ENCODE results near the gene HOPX. TPM values are rescaled to one million over a fixed set of nuclear protein-coding genes. Genes with fewer than 3 reads are reported as not detected.
"Not testable (repeated sequence)": the region's sequence is repeated elsewhere in the genome, so short reads cannot be mapped to it uniquely, and the experiment has no call there.

Gene HOPX
- total RNA-seq, 1 donor from 2014 or later: 64.8 TPM

DNA sequence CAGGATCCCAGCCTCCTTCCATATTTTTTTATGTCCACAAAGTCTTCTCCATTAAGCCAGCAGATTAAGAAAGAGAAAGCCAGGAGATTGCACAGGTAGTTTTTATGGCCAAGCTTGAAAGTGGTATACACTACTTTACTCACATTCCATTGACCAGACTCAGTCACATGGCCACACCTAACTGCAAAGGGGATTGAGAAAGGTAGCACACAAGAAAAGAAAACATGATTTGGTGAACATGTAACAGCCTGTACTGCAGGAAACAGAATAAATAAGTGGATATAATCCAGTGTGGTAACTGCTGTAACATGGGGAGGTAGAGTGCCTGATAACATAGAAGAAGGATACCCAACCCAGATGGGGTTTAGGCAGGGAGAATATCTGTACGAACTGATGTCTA is 43.9 kb downstream of the HOPX start:
- DNase-seq: no peak
- intact Hi-C loops (cut with micrococcal nuclease): no loop called here
- ATAC-seq: no peak

GRCh38 chr4:56634954-56635353 is 46.1 kb downstream of the HOPX start:
- ATAC-seq; DNase-seq; intact Hi-C loops (cut with micrococcal nuclease): not testable (repeated sequence)

DNA sequence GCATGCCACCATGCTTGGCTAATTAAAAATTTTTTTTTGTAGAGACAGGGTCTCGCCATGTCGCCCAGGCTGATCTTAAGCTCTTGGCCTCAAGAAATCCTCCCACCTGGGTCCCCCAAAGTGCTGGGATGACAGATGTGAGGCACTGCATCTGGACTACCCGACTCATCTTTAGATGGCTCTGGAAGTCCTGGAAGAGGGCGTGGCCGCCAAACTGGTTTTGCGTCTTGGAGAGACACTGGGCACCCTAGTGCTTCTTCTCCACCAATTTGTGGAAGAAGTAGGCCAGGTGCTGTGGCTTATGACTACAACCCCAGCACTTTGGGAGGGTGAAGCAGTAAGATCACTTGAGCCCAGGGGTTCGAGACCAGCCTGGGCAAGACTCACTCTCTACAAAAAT is 47.6 kb downstream of the HOPX start:
- intact Hi-C loops (cut with micrococcal nuclease): no loop called here
- ATAC-seq (no peak), DNase-seq (no peak)

GRCh38 chr4:56630876-56631666 is 50.0 kb downstream of the HOPX start:
- ATAC-seq: no peak
- intact Hi-C loops (cut with micrococcal nuclease): no loop called here
- no peak for DNase-seq

- intact Hi-C loops (cut with micrococcal nuclease): no loop called here
- DNase-seq (no peak), ATAC-seq (no peak)
These were observed 52.5 kb downstream of the HOPX start for GRCh38 chr4:56628592-56628991.

DNA sequence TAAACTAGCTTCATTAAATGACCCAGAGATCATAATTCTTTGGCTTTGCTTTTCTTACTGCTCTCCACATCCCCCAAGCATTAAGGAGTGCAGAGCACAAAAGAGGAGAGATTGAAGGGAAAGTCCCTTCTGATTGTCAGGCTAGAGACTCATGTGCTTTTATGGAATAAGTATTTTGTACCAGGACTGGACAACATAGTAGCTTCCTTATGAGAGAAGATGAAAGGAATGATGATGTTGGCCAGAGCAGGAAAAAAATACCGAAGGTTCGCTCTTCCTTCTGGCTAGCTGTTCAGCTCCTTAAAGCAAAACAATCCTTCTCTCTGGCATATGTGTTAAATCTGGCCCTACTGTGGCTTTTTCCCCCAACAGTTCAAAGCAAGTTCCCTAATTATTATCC is 53.1 kb downstream of the HOPX start:
- intact Hi-C loops (cut with micrococcal nuclease): no loop called here
- DNase-seq (no peak), ATAC-seq (no peak)

GRCh38 chr4:56627375-56627774 is 53.7 kb downstream of the HOPX start:
- intact Hi-C loops (cut with micrococcal nuclease): no loop called here
- ATAC-seq (no peak), DNase-seq (no peak)

DNA sequence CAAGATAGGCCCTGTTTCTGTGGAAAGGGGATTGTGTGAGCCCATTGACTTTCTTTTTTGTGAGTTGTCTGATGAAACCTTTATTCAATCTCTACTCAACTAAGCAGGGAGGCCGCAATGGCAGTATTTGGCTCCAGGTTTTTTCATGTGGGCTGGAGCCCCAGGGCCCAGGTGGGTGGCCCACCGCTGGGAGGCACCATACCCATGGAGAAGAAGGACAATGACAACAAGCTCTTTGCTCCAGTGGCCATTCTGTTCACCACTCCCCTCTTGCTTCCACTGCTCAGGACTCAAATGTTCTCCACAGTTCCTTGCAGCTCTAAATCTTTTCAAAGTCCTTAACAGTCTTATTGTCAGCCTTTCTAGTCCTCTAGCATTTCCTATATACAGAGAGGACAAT is 54.1 kb downstream of the HOPX start:
- intact Hi-C loops (cut with micrococcal nuclease): no loop called here
- DNase-seq (no peak), ATAC-seq (no peak)

DNA sequence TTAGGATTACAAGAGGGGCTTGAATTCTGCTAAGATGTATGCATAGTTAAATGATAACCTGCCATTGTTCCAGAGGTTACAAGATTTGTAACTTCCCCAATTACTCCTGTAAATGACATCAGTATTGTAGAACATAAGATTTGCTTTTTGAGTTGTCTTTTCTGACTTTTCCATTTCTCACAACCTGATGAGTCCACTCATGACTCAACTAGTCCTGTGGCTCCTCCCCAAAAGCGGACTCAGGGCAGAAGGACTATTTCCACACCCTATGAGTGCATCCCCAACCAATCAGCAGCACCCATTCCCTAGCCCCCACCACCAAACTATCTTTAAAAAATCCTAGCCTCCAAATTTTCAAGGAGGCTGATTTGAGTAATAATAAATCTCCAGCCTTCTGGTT is 54.7 kb downstream of the HOPX start:
- DNase-seq (no peak), ATAC-seq (no peak)
- intact Hi-C loops (cut with micrococcal nuclease): no loop called here

DNA sequence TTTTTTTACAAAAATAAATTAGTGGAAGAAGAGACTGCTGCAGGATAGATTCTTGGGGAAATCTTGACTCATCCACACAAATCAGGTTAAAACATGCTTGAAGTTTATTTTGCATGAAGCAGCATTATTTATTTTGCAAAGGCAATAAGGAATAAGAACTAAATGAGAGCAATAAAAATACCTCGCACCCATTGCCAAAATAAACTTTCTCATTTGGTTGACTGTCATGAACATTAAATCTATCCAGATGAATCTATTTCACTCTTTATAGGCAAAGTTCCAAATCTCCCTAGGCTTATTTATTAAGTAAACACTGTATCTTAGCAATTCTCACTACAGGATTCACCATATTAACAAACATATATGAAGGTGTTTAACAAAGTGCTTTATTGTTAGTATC is 58.9 kb downstream of the HOPX start:
- DNase-seq (no peak), ATAC-seq (no peak)
- intact Hi-C loops (cut with micrococcal nuclease): no loop called here

DNA sequence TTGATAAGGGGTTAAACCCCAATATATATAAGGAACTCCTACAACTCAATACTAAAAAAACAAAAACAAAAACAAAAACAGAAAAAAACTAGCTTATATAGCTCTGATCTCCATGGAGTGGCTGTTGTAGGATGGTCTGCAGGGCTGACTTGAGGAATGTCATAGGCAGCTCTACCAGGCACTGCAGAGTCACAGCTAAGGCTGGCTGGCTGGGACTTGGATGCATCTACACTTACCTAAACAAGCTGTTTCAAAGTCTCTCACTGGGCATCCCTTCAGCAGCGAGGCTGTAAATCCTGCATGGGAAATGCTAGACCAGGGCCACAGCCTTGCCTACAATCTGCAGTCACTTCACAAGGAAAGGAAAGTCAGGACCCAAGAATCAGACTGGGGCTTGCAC is 61.3 kb downstream of the HOPX start:
- ATAC-seq (no peak), DNase-seq (no peak)
- intact Hi-C loops (cut with micrococcal nuclease): no loop called here

- DNase-seq: no peak
- intact Hi-C loops (cut with micrococcal nuclease): no loop called here
- no peak for ATAC-seq
These were observed 61.9 kb downstream of the HOPX start for GRCh38 chr4:56619160-56619559.

GRCh38 chr4:56618734-56619133 is 62.4 kb downstream of the HOPX start:
- ATAC-seq (no peak), DNase-seq (no peak)
- intact Hi-C loops (cut with micrococcal nuclease): no loop called here

GRCh38 chr4:56613101-56613862 is 67.8 kb downstream of the HOPX start:
- ATAC-seq (no peak), DNase-seq (no peak)
- intact Hi-C loops (cut with micrococcal nuclease): no loop called here

- no peak for DNase-seq
- intact Hi-C loops (cut with micrococcal nuclease): no loop called here
- no peak for ATAC-seq
These were observed 68.8 kb downstream of the HOPX start for GRCh38 chr4:56612282-56612681.

GRCh38 chr4:56611501-56611900 is 69.6 kb downstream of the HOPX start:
- intact Hi-C loops (cut with micrococcal nuclease): no loop called here
- DNase-seq (no peak), ATAC-seq (no peak)

DNA sequence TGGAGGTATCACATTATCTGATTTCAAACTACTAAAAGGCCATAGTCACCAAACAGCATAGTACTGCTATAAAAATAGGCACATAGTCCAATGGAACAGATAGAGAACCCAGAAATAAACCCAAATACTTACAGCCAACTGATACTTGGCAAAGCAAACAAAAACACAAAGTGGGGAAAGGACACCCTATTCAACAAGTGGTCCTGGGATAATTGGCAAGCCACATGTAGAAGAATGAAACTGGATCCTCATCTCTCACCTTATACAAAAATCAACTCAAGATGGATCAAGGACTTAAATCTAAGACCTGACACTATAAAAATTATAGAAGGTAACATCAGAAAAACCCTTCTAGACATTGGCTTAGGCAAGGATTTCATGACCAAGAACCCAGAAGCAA is 70.9 kb downstream of the HOPX start:
- intact Hi-C loops (cut with micrococcal nuclease): not testable (repeated sequence)

DNA sequence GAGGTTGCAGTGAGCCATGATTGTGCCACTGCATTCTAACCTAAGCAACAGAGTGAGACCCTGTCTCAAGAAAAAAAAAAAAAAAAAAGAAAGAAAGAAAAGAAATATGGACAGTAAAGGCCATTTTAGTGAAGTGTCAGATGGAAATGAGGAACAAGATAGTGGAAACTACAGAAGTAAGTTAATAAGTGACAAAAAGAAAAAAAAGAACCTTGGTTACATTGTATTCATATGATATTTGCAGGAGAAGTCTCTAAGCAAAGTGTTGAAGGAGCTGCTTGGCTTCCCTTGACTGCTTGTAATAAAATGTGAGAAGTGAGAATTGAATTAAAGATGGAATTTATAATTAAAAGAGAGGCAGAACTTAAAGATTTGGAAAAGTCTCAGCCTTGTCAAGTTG is 73.2 kb downstream of the HOPX start:
- ATAC-seq (no peak), DNase-seq (no peak)
- intact Hi-C loops (cut with micrococcal nuclease): no loop called here

More for the DNA sequence above, 70.9 kb downstream of the HOPX start:
- not testable (repeated sequence) for DNase-seq, ATAC-seq

DNA sequence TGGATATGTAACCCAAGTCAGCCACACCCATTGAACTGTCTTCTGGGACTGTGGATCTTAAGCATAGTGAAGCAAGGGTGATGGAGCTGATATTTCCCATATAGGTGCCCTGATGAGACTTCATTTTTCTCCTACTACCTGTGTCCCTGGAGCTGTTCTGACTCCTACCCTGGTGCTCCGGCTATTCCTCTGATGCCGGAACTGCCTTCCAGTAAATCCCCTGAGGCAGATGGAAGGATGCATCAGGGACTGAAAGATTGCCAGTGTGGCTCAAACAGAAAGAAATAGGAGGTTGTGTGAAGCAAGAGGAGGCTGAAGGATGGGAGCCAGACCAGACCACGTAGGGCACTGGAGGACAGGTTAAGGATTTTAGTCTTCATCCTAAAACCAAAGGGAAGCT is 74.7 kb downstream of the HOPX start:
- intact Hi-C loops (cut with micrococcal nuclease): no loop called here
- ATAC-seq: no peak
- no peak for DNase-seq

- intact Hi-C loops (cut with micrococcal nuclease); DNase-seq; ATAC-seq: not testable (repeated sequence)
These were observed 75.6 kb downstream of the HOPX start for GRCh38 chr4:56605464-56605863.

GRCh38 chr4:56603297-56603696 is 77.8 kb downstream of the HOPX start:
- no peak for DNase-seq
- intact Hi-C loops (cut with micrococcal nuclease): no loop called here
- ATAC-seq: no peak

Measured in left ventricle myocardium superior (tissue), 1 donor.